ENCODE data around the gene CNPY2.

DNA sequence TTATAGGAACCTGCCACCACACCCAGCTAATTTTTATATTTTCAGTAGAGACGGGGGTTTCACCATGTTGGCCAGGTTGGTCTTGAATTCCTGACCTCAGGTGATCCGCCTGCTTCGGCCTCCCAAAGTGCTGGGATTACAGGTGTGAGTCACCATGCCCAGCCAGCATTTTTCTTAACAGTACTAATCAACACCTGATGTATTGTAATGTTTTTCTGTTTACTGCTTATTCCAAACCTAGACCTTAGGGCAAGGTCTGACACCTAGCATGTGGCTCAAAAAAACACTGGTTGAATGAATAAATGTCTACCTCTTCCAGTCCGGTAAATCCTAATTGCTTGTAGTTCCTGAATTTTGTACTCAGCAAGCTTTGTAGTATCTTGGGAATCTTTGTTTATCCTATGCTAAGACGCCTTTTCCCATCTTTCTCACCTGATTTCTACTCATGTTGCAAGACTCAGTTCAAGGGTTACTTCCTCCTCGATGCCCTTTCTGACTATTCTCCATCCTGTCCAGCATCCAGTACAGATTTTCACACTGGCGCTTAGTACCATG lies 15.2 kb upstream of the CNPY2 start:
- no peak for TF ChIP-seq EZH2 (IDR thresholded peaks at IDR 0.05; ENCODE audit: borderline replicate concordance, low read depth, low read length, severe bottlenecking)
- TF ChIP-seq, protein P1, sequence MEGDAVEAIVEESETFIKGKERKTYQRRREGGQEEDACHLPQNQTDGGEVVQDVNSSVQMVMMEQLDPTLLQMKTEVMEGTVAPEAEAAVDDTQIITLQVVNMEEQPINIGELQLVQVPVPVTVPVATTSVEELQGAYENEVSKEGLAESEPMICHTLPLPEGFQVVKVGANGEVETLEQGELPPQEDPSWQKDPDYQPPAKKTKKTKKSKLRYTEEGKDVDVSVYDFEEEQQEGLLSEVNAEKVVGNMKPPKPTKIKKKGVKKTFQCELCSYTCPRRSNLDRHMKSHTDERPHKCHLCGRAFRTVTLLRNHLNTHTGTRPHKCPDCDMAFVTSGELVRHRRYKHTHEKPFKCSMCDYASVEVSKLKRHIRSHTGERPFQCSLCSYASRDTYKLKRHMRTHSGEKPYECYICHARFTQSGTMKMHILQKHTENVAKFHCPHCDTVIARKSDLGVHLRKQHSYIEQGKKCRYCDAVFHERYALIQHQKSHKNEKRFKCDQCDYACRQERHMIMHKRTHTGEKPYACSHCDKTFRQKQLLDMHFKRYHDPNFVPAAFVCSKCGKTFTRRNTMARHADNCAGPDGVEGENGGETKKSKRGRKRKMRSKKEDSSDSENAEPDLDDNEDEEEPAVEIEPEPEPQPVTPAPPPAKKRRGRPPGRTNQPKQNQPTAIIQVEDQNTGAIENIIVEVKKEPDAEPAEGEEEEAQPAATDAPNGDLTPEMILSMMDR (IDR thresholded peaks at IDR 0.05; ENCODE audit: borderline replicate concordance, extremely low read depth, low read length, poor library complexity, severe bottlenecking) = no peak

Measured in DND-41 (cell line).